Endodermal cell (in vitro differentiated cells): ENCODE measurements around the gene GID8. TPM values are rescaled to one million over a fixed set of nuclear protein-coding genes. Genes with fewer than 3 reads are reported as not detected.
A peak's percentile ranks its signal among the peaks of the same experiment; 100 is the strongest.

Source experiments
- DNase-seq: peaks from one replicate; pipeline ENCODE4 v3.0.0-alpha.2; 2017
- H3K27ac ChIP-seq: 2 replicates; pipeline ENCODE4 v1.5.1; 2013; ENCODE audit warnings: mild to moderate bottlenecking, low read depth, low read length, moderate library complexity
- H3K27me3 ChIP-seq: 2 replicates; pipeline ENCODE4 v1.6.1; 2013; ENCODE audit warnings: mild to moderate bottlenecking, low read length, moderate library complexity; ENCODE audit not compliant: insufficient read depth, control insufficient read depth, poor library complexity, severe bottlenecking
- H3K36me3 ChIP-seq: 2 replicates; pipeline ENCODE4 v1.7.0; 2013; ENCODE audit warnings: mild to moderate bottlenecking, low read length, moderate library complexity; ENCODE audit not compliant: control insufficient read depth, insufficient read depth
- H3K4me1 ChIP-seq: one replicate; pipeline ENCODE4 v1.7.0; 2013; ENCODE audit warnings: low read length; ENCODE audit not compliant: control insufficient read depth, insufficient read depth
- H3K4me3 ChIP-seq: 2 replicates; pipeline ENCODE4 v1.5.1; 2013; ENCODE audit warnings: mild to moderate bottlenecking, low read length, moderate library complexity
- H3K9ac ChIP-seq: 2 replicates; pipeline ENCODE4 v1.6.1; 2013; ENCODE audit warnings: mild to moderate bottlenecking, low read length, moderate library complexity; ENCODE audit not compliant: poor library complexity, severe bottlenecking; ENCODE audit errors: extremely low read depth
- H3K9me3 ChIP-seq: 2 replicates; pipeline ENCODE4 v1.6.1; 2013; ENCODE audit warnings: mild to moderate bottlenecking, low read length, moderate library complexity; ENCODE audit not compliant: control insufficient read depth
- H3K27ac Mint-ChIP-seq: 2 replicates; pipeline ENCODE4 v1.8.0; 2020; ENCODE audit warnings: mixed read lengths
- H3K27me3 Mint-ChIP-seq: 2 replicates; pipeline ENCODE4 v1.8.0; 2021; ENCODE audit warnings: mild to moderate bottlenecking, mixed read lengths; ENCODE audit not compliant: insufficient read depth
- H3K36me3 Mint-ChIP-seq: 2 replicates; pipeline ENCODE4 v1.8.0; 2020; ENCODE audit warnings: low read depth, mixed read lengths
- H3K4me1 Mint-ChIP-seq: 2 replicates; pipeline ENCODE4 v1.8.0; 2020; ENCODE audit warnings: mixed read lengths
- H3K4me3 Mint-ChIP-seq: 2 replicates; pipeline ENCODE4 v1.8.0; 2020; ENCODE audit warnings: mild to moderate bottlenecking, moderate library complexity, mixed read lengths
- H3K9me3 Mint-ChIP-seq: 2 replicates; pipeline ENCODE4 v1.8.0; 2020; ENCODE audit warnings: mild to moderate bottlenecking, mixed read lengths
- CTCF ChIP-seq: fragments of 200-600 bp; sonication (generic); conservative IDR thresholded peaks from 2 replicates; pipeline ENCODE4 v1.5.0; 2021; ENCODE audit warnings: antibody characterized with exemption, mild to moderate bottlenecking
- WGBS, 2 experiments: methylation state at CpG; one replicate each; pipeline versions ENCODE4 v1.1.5 to v1.1.7; 2013; ENCODE audit warnings: missing lambda C conversion rate in 2 of 2, mixed read lengths in 1 of 2; ENCODE audit not compliant: insufficient coverage in 1 of 2, insufficient read length in 1 of 2; 5-methylcytosine and 5-hydroxymethylcytosine counted together
- total RNA-seq, 2 donors: library from RNA; stranded (reverse); fragmentation: NEBNext Ultra II Directional in 1 of 2; extraction: Animal tissue kit (Norgen Biotek cat#: 25700) in 1 of 2; gene quantifications; 2 replicates in 1 of 2; 3 replicates in 1 of 2; pipeline ENCODE4 v1.2.1, GENCODE V29; 2021

Gene GID8
- total RNA-seq, 2 donors from 2014 or later: 51.5 to 52.1 TPM

DNA sequence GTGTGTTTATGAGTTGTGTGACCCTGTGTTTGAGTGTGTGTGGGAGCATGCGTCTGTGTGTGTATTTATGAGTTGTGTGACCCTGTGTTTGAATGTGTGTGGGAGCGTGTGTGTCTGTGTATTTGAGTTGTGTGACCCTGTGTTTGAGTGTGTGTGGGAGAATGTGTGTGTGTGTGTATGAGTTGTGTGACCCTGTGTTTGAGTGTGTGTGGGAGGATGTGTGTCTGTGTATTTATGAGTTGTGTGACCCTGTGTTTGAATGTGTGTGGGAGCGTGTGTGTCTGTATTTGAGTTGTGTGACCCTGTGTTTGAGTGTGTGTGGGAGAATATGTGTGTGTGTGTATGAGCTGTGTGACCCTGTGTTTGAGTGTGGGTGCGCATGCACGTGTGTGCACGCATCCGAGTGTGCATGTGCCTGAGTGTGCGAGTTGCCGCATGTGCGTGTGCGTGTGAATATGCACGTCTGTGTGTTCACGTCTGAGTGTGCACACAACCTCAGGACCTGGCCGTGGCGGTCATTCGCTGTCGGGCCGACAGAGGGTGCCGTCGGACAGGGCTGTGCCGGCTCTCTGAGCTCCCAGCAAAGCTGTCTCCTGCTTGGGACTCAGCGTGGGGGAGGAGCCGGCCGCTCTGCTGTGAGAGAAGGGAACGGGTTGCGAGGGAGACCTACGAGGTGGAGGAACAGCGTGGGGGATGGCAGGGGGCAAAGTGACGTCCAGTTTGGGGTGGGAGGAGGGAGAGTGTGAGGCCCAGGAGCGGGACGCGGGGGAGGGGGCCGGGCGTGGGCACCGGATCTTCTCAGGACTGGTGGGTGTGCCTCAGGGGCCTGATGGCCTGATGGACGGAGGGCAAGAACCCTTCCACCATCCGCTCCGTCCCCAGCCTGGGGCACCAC lies 34.2 kb downstream of the GID8 start:
- 3 to 5% methylated on average over 21 to 38 of the region's 38 CpGs for WGBS, 2 experiments
- TF ChIP-seq CTCF: peak; percentile 89
- Histone ChIP-seq H3K36me3 (no peaks in the 10 kb centered on the region), H3K4me1 (no peaks in the 10 kb centered on the region), H3K4me3 (peak overlapping the region; percentile 45), H3K9ac (no peak overlapping the region), H3K27me3 (peaks cover 59% of the 10 kb centered on the region), H3K9me3 (no peaks in the 10 kb centered on the region), H3K27ac (no peak overlapping the region)
- Mint-ChIP-seq H3K4me3 (peak overlapping the region; percentile 51), H3K27me3 (peaks cover 45% of the 10 kb centered on the region), H3K9me3 (no peaks in the 10 kb centered on the region), H3K27ac (no peak overlapping the region), H3K36me3 (no peaks in the 10 kb centered on the region), H3K4me1 (no peaks in the 10 kb centered on the region)
- peak; percentile 96 for DNase-seq

DNA sequence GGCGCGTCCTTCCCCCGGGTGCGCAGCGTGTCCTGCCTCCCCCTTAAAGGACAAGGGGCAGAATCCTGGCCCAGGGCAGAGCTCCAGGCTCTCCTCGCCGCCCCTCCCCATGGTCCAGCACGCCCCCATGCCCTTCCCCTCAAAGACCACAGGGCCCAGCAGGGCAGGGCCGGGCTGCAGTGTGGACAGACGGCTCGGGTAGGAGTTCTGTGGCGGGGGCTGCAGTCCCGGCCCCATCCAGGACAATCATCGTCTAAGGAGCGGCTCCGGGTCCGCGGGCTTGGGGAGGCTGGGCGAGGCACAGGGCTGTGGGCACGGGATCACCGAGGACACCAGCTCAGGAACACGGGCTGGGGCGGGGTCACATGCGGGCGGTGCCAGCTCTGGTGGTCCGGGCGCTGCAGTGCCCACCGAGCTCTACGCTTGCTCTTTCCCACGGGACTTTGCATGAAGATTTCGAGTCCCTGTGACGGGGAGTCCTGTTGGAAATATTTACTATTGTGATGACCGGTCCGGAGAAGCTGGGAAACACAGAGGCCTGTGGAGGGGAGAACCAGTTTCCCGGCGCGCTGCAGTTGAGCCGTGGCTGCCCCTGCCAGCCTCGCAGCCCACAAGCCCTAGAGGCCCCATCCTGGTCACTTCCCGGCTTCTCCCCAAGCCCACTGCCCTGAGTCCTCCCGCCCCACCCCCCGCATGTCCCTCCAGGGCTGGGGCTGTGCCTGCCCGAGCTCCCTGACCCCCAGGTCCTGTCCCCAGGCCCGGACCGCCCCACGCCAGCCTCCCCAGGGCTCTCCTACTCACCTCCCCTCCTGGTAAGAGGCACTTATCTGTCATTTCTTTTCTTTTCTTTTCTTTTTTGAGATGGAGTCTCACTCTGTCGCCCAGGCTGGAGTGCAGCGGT lies 35.1 kb downstream of the GID8 start:
- peaks cover 45% of the 10 kb centered on the region for H3K27me3 Mint-ChIP-seq
- Histone ChIP-seq H3K27me3 (peaks cover 59% of the 10 kb centered on the region), H3K27ac (no peak overlapping the region), H3K4me1 (no peaks in the 10 kb centered on the region), H3K4me3 (peak overlapping the region; percentile 45), H3K9me3 (no peaks in the 10 kb centered on the region), H3K9ac (no peak overlapping the region), H3K36me3 (no peaks in the 10 kb centered on the region)
- no peaks in the 10 kb centered on the region for H3K36me3 Mint-ChIP-seq
- peak overlapping the region; percentile 51 for H3K4me3 Mint-ChIP-seq
- no peaks in the 10 kb centered on the region for H3K4me1 Mint-ChIP-seq
- TF ChIP-seq CTCF: no peak
- H3K27ac Mint-ChIP-seq: no peak overlapping the region
- no peak for DNase-seq
- H3K9me3 Mint-ChIP-seq: no peaks in the 10 kb centered on the region
- WGBS, 2 experiments: 15 to 20% methylated on average over 24 to 48 of the region's 48 CpGs

GRCh38 chr20:62975251-62975760 lies 37.4 kb downstream of the GID8 start:
- H3K4me3 ChIP-seq: no peak overlapping the region
- no peak for DNase-seq
- H3K9me3 Mint-ChIP-seq: no peaks in the 10 kb centered on the region
- H3K4me1 ChIP-seq: no peaks in the 10 kb centered on the region
- no peaks in the 10 kb centered on the region for H3K36me3 ChIP-seq
- no peaks in the 10 kb centered on the region for H3K9me3 ChIP-seq
- no peak overlapping the region for H3K4me3 Mint-ChIP-seq
- H3K9ac ChIP-seq: no peak overlapping the region
- no peak overlapping the region for H3K27ac ChIP-seq
- peaks cover 47% of the 10 kb centered on the region for H3K27me3 Mint-ChIP-seq
- no peak overlapping the region for H3K27ac Mint-ChIP-seq
- 72 to 75% methylated on average over 6 to 10 of the region's 10 CpGs for WGBS, 2 experiments
- peaks cover 64% of the 10 kb centered on the region for H3K27me3 ChIP-seq
- no peaks in the 10 kb centered on the region for H3K4me1 Mint-ChIP-seq
- H3K36me3 Mint-ChIP-seq: no peaks in the 10 kb centered on the region
- TF ChIP-seq CTCF: no peak
